ENCODE data around the gene CD22. TPM values are rescaled to one million over a fixed set of nuclear protein-coding genes. Genes with fewer than 3 reads are reported as not detected.
"Not testable (repeated sequence)": the region's sequence is repeated elsewhere in the genome, so short reads cannot be mapped to it uniquely, and the experiment has no call there.

CD22 gene
- total RNA-seq, 6 experiments from 2014 or later, result 0.24 to 0.59 (median 0.57) TPM; not detected in 2

DNA sequence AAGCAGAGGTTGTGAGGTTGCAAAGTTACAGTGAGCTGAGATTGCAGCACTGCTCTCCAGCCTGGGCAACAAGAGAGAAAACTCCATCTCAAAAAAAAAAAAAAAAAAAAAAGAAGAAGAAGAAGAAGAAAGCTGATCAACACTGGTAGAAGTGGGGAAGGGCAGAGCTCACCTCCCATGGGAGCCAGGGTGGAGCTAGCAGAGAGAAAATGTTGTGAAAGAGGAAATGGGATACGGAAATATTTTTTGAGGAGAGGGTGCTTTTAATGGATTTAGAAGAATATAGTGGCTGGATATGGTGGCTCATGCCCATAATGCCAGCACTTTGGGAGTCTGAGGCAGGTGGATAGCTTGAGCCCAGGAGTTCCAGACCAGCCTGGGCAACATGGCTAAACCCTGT is 48.7 kb downstream of the CD22 start:
- no peak overlapping the region for H3K4me3 Mint-ChIP-seq

DNA sequence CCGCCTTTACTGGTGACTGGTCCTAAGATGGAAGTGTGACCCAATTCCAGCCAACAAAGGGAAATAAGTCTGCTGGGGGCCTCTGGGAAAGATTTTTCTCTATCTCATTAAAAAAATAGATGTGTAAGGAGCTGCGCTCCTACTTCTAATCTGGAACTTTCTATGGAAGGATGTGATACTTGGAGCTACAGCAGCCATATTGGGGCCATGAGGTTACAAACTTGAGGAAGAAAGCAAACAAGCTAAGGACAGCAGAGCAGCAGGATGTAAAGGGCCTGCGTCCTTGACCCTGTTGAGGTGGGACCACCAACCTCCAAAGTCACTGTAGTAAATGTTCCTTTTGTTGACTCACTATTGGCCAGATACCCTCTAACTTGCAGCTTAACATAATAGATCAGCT is 49.4 kb downstream of the CD22 start:
- DNase-seq, result no peak
- peaks cover 37% of the 10 kb centered on the region for H3K27me3 Mint-ChIP-seq (ENCODE audit: insufficient read depth)
- no peak overlapping the region for H3K4me3 Mint-ChIP-seq
- no peaks in the 10 kb centered on the region for H3K36me3 Mint-ChIP-seq (ENCODE audit: low read depth)
- no peaks in the 10 kb centered on the region for H3K4me1 Mint-ChIP-seq (ENCODE audit: low read depth)
- TF ChIP-seq, protein P1, sequence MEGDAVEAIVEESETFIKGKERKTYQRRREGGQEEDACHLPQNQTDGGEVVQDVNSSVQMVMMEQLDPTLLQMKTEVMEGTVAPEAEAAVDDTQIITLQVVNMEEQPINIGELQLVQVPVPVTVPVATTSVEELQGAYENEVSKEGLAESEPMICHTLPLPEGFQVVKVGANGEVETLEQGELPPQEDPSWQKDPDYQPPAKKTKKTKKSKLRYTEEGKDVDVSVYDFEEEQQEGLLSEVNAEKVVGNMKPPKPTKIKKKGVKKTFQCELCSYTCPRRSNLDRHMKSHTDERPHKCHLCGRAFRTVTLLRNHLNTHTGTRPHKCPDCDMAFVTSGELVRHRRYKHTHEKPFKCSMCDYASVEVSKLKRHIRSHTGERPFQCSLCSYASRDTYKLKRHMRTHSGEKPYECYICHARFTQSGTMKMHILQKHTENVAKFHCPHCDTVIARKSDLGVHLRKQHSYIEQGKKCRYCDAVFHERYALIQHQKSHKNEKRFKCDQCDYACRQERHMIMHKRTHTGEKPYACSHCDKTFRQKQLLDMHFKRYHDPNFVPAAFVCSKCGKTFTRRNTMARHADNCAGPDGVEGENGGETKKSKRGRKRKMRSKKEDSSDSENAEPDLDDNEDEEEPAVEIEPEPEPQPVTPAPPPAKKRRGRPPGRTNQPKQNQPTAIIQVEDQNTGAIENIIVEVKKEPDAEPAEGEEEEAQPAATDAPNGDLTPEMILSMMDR (IDR thresholded peaks at IDR 0.05), result no peak
- no peak overlapping the region for H3K27ac Mint-ChIP-seq
- H3K9me3 Mint-ChIP-seq, result no peaks in the 10 kb centered on the region; the same call in 1 of the 2 replicates

More for the DNA sequence above, 48.7 kb downstream of the CD22 start:
- Mint-ChIP-seq H3K27me3 (ENCODE audit: insufficient read depth) (peaks cover 33% of the 10 kb centered on the region), H3K27ac (no peak overlapping the region), H3K4me1 (ENCODE audit: low read depth) (no peaks in the 10 kb centered on the region), H3K9me3 (no peaks in the 10 kb centered on the region; the same call in 1 of the 2 replicates), H3K36me3 (ENCODE audit: low read depth) (no peaks in the 10 kb centered on the region)
- no peak for DNase-seq
- TF ChIP-seq, protein P1 (IDR thresholded peaks at IDR 0.05), result no peak

DNA sequence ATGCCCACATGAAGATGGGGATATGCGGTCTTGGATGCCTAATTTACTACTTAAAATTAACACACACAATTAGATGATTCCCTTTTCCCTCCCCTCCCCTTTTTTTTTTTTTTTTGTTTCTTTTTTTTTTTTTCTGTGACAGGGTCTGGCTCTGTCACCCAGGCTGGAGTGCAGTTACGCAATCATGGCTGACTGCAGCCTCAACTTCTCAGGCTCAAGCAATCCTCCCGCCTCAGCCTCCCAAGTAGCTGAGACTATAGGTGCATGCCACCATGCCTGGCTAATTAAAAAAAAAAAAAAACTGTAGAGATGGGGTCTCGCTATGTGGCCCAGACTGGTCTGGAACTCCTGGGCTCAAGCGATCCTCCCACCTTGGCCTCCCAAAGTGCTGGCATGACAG is 50.6 kb downstream of the CD22 start:
- not testable (repeated sequence) for DNase-seq; H3K9me3 Mint-ChIP-seq; H3K4me3 Mint-ChIP-seq; H3K27ac Mint-ChIP-seq; H3K4me1 Mint-ChIP-seq (ENCODE audit: low read depth); H3K36me3 Mint-ChIP-seq (ENCODE audit: low read depth)
- peaks cover 34% of the 10 kb centered on the region for H3K27me3 Mint-ChIP-seq (ENCODE audit: insufficient read depth)

DNA sequence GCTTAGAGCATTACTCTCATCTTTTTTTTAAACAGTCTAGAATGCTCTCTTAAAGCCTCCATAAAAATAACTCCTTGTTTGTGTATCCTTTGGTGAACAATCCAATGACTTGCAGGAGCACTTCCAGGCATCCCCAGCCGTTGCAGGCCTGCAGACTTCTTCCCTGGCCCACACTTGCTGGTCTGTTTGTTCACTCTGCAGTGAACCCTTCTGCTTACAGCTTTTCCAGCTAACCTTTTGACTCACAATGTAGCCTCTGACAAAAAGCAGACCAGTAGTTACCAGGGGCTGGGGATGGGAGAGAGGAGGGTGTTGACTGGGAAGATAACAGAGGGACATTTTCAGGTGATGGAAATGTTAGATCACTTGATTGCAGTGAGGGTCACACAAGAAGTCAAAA is 51.0 kb downstream of the CD22 start:
- peaks cover 13% of the 10 kb centered on the region for H3K9me3 Mint-ChIP-seq
- no peak for DNase-seq
- no peaks in the 10 kb centered on the region for H3K36me3 Mint-ChIP-seq (ENCODE audit: low read depth)
- H3K27me3 Mint-ChIP-seq (ENCODE audit: insufficient read depth), result peaks cover 31% of the 10 kb centered on the region
- H3K4me3 Mint-ChIP-seq, result no peak overlapping the region
- H3K4me1 Mint-ChIP-seq (ENCODE audit: low read depth), result no peaks in the 10 kb centered on the region
- TF ChIP-seq, protein P1 (IDR thresholded peaks at IDR 0.05), result no peak
- H3K27ac Mint-ChIP-seq, result no peak overlapping the region

DNA sequence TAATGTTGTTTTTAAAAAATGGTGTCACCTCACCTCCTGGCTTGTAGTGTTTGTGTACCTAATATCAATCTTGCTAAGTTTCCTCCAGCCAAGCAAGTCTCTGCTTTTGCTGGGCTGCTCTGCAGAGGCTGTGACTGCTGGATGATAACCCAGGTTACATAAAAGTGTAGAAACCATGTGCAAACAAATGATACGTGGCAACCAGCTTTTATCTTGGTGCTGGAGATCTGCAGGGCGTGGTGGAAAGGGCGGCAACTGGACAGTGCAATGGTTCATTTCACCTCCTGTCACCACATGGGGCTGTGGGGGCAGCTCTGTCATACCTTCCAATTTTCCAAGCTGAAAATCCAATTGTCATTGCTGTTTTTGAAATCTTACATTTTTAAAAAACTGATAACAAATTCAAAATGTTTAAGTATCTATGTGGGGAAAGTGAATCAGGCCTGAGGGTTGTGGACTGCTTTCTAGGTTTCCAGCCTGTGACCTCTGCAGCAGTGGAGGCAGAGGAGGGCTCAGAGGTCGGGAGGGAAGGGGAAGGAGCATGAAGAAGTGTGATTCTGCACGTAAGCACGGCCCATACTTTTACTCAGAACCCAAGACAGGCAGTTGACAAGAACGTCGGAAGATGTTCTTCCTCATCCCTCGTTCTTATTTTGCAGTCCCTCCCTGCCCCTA is 51.6 kb downstream of the CD22 start:
- TF ChIP-seq, protein P1 (IDR thresholded peaks at IDR 0.05), result no peak
- peaks cover 13% of the 10 kb centered on the region for H3K9me3 Mint-ChIP-seq
- no peak overlapping the region for H3K4me3 Mint-ChIP-seq
- H3K27ac Mint-ChIP-seq, result no peak overlapping the region
- DNase-seq, result no peak
- H3K4me1 Mint-ChIP-seq (ENCODE audit: low read depth), result no peaks in the 10 kb centered on the region
- no peaks in the 10 kb centered on the region for H3K36me3 Mint-ChIP-seq (ENCODE audit: low read depth)
- H3K27me3 Mint-ChIP-seq (ENCODE audit: insufficient read depth), result peaks cover 25% of the 10 kb centered on the region

DNA sequence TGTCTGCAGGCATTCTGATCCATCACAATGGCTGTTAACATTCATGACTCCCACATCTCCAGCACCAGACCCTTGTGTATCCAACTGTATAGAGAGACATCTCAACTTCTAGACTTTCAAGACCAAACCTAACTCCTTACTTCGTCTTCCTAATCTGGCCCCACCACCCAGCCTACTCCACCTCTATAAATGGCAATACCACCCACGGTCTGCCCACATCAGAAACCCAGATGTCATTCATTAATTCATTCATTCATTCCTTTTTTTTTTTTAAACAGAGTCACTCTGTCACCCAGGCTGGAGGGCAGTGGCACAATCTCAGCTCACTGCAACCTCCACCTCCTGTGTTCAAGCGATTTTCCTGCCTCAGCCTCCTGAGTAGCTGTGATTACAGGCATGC is 52.3 kb downstream of the CD22 start:
- no peak overlapping the region for H3K27ac Mint-ChIP-seq

More for the DNA sequence above, 52.3 kb downstream of the CD22 start:
- Mint-ChIP-seq H3K9me3 (peaks cover 18% of the 10 kb centered on the region), H3K27me3 (ENCODE audit: insufficient read depth) (peaks cover 25% of the 10 kb centered on the region), H3K4me1 (ENCODE audit: low read depth) (no peaks in the 10 kb centered on the region), H3K36me3 (ENCODE audit: low read depth) (peaks cover 1% of the 10 kb centered on the region), H3K4me3 (no peak overlapping the region)
- DNase-seq, result no peak
- TF ChIP-seq, protein P1 (IDR thresholded peaks at IDR 0.05), result no peak

Data from HFFc6 (cell line).